HG03469 (cell line): ENCODE measurements around the gene ACP4.

ENCODE experiments used
- ATAC-seq: cut with Tn5 transposase; IDR thresholded peaks from one replicate; pipeline ENCODE4 v1.9.1; 2021; ENCODE audit warnings: mild to moderate bottlenecking, moderate library complexity, moderate number of reproducible peaks; ENCODE audit not compliant: unreplicated experiment

ACP4 gene

DNA sequence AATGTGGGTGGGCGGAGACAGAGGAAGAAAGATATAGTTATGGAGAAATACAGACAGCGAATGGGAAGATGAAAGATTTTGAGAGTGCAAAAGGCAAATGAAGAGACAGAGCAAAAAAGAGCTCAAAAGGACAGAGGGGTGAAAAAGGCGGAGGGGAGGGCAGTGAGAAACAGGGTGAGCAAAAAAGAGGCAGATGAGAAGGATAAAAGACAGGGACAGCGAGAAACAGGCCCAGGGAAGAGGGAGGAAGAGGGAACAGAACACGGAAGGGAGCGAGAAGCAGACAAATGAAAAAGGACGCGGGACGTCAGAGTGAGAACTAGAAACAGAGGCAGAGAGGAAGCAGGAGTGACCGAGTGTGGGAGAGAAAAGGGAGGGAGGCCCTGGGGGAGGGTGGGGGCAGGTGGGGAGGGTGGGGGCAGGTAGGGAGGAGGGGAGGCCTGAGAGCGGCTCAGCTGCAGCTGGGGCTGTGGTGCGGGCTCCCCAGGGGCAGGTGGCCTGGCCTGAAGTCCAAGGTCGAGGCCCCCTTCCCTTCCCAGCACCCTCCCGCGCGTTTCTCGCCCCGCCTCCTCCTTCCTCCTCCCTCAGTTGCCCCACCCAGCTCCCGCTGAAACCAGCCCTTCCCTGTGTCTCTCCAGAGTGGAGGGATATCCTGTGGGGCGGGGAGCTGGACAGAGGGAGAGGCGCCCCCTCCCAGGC is 30.5 kb downstream of the ACP4 start:
- no peak for ATAC-seq

DNA sequence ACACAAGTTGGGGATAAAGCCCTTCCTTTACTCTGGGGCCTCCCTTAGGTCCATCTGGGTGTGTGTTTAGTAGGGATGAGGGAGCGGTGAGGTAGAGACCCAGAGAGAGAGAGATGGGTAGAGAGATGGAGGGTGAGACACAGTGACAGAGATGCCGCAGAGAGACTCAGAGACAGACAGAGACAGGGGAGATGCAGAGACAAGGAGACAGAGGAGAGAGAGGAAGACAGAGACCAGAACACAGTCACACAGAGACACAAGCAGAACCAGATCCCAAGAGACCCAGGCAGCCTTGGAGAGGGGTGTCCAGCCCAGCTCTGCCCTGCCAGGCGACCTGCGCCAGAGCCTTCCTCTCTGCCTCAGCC is 31.0 kb downstream of the ACP4 start:
- no peak for ATAC-seq

DNA sequence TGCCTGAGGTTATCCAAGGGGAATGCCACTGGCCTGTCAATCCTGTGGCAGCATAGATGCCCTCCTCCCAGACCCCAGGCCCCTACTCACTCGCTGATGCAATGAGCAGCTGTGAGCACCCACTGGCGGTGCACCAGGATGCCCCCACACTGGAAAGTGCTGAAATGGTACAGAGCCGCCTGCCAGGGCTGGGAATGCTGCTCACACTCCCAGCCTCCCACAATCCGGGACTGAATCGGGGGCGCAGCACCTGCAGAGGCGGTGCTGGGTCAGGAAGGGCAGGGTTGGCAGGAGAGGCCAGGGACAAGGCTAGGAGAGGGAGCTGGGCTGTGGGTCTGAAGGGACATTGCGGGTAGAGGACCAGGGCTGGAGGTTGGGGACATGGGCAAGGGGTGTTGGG is 31.4 kb downstream of the ACP4 start:
- ATAC-seq = no peak

DNA sequence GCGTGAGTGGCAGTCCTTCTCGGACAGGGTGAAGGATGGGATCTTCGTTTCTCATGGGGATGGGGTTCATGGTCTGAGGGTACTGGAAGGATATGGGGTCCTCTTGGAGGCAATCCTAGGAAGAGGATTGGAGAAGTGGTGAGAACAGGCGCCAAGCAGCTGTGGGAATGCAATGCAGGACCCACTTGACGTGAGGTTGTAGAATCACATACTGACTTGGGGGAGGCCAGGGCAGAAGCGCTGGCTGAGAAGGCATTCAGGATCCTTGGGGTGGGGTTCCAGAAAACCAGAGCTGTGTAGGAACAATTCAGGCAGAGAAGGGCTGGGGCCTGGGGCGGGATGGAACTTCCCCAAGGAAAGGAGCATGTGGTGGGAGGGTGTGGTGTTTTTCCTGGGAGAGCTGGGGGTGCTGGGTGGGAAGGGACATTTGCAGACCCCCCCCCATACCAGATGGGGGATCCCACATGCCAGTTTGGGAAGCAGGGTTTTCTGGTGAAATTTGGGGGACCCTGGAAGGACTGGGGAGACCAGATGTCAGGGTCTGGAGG is 32.5 kb downstream of the ACP4 start:
- ATAC-seq = no peak

DNA sequence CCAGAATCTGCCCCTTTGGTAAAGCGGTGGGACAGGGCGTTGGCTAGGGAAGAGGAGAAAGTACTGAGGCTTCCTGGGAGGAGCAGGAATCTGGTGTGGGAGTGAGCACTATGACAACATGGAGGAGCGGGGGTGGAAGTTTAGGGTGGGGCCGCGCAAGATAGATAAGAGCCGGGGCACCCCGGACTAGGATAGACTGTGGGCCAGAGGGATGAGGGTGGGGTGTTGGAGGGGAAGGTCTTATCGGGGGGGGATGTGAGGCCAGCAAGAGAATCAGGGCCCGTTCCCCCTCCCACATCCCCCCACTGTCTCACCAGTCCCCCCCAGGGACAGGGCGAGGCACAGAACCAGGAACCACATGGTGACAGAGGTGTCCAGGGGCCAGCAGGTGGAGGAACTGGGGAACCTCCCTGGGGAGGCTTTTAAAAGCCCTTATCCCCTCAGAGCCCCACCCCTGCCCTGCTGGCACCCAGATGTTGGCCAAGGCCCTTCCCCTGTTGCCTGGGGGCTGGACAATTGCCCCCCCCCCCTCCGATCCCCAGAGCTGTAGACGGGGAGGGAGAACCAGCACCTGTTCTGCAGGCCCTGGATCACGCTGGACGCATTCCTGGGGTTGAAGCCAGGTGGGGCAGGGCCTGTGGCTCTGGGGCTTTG is 33.3 kb downstream of the ACP4 start, which contains the start of gene KLK1:
KLK1 (minus strand) TSS at position 399 of the 654 bp plus-strand sequence; CDS start at position 360, 39 bp downstream.
- ATAC-seq = no peak

DNA sequence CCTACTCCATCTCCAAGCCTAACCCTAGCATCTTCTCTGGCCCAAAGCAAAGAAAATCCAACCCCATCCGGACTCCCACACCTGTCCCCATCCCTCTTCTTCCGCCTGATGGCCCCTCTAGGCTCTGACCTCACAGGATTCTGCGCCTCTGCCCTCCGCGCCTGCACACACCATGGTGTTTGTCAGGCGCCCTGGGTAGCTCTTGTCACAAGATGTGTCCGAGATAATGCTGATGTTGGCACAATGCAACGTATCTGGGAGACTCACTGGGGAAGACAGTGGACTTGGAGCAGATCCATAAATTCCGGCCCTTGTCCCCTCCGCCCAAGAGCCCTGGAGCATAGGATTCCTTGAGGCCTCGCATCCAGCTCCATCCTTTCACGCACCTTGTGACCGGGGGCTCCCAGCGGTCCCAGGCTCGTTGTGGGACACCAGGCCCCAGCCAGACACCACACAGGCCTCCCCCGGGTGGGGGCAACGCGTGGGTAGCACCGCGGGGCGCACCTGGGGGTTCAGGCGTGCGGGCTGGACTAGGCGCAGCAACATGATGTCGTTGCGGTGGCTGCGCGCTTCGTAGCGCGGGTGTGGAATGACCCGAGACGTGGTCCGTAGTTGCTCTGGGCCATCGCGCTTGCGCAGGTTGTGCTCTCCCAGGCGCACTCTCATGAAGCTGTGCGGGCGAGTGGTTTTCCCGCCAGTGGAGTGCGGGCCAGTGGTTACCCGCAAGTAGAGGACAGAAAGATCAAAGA is 36.5 kb downstream of the ACP4 start:
- ATAC-seq = no peak

DNA sequence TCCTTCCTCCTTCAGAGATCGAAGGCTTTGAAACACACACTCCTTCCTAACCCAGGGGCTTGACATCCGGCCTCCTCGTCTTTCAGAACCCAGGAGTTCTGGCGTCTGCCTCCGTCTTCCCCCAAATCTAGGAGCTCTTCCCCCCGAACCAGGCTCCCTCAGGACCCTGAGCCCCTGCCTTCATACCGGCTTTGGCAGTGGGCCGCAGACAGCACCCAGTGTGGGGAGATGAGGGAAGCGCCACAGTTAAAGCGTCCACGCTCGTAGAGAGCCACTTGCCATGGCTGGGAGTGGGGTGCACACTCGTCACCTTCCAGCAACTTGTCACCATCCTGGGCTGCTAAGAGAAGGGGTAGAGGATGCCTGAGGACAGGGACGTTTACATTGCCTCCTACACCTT is 37.3 kb downstream of the ACP4 start:
- ATAC-seq = no peak

DNA sequence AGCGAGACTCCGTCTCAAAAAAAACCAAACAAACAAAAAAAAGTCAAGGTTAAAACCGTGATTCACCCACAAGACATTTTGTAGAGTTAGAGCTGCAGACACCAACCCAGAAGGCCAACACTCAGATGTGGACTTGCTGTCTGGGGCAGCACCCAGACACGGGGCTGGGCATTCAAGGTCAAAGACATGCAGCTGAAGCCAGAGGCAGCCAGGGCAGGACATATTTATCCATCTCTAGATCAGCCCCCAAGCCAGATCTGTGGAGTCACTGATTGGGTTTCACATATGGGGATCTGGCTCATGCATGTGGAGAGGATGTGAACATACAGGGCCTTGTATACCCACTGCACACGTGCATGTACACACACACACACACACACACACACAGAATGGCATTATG is 39.6 kb downstream of the ACP4 start:
- ATAC-seq = no peak

DNA sequence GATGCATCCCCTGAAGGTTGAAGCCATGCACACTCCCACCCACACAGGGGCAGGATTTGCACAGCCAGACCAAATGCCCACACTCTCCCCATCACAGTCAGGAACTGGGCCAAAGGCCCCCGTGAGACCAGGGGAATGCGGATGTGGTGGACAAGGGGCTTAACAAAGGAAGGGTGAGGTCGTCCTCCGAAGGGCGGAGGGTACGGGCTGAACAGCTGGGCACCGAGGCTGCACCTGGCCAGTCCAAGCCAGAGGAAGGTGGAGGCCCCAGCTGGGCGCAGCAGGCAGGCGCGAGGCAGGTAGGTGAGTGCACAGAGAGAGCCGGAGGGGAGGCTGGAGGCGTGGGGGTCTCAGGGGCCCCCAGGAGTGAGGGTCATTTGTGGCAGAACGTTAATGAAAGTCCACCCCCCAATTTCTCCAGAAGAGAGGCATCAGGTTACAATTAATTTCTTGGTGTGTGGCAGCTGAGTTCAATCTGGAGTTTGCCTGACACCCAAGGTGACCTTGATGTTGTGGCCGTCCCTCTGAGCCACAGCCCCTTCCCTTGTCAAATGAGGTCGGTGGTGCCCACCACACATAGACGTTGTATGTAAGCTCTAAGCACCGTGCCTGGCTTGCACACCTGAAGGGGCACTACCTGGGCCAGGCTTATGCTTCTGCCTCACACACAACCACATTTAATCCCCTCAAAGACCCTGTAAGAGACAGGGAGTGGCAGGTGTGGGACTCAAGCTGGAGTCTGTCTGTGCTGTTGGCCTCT is 40.2 kb downstream of the ACP4 start:
- no peak for ATAC-seq

DNA sequence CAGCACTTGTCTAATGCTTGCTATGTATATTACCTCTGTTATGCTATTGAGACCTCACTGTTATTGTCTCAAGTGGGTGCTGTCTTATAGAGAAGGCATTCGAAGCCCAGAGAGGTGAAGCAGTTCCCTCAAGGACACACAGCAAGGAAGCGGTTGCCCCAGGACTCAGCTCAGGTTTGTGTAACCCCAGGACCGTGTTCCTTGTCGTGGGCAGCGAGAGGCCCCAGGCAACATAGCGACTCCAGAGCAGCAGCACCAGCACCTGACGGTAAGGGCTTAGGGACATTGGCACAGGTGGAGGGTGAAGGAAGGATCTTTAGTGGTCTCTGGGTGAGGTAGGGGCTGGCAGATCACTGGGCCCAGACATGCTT is 40.8 kb downstream of the ACP4 start:
- no peak for ATAC-seq

DNA sequence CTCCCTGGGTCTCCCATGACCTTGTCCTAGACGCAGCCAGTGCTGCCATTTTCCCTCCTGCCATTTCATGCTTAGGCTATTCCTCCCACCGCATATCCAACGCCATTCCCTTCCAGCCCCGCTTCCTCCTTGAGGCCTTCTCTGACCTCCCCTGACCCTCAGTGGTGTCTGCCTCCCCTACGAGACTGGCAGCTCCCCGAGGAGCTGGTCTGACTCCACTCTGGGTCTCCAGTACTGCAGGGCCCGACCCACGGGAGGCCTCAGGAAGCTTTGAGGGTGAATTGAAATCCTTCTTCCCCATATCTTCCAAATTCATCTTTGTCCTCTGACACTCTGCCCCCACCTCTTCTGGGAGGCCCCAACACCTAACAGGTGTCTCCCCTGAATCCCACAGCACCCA is 42.5 kb downstream of the ACP4 start:
- no peak for ATAC-seq

DNA sequence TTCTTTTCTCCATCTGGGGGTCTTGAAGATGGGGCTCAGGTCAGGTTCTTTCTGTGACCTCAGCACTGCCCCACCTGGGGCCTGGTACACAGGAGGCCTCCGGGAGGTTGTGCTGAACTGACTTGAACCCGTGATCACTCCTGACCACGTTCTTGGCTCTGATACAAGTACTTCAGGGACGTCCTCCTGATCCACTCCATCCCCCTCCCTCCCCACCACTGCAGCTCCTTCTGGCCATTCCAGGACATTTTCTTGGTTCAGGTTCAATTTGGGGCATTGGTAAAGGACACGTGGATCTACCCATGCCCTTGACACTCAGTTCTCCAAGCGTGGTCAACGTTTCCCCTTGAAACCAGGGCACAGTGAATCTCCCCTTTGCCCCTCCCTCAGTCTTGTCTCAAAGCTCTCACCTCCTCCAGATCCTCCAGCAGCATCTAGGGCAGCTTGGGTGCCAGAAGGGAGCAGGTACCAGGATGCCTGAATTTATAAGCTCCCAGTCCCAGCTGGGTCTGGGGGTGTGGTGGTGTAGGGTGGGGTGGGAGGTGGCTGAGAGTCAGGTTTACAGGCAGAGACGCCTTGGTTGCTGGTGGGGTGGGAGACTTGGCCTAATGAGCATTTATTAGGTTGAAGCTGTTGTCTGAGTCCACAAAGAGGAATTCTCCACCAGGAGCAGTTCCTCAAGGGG is 43.0 kb downstream of the ACP4 start, which contains the start of gene KLK15:
KLK15 (minus strand) TSS at position 458 of the 685 bp plus-strand sequence. CDS start 2,082 bp downstream, outside the sequence.
- no peak for ATAC-seq

DNA sequence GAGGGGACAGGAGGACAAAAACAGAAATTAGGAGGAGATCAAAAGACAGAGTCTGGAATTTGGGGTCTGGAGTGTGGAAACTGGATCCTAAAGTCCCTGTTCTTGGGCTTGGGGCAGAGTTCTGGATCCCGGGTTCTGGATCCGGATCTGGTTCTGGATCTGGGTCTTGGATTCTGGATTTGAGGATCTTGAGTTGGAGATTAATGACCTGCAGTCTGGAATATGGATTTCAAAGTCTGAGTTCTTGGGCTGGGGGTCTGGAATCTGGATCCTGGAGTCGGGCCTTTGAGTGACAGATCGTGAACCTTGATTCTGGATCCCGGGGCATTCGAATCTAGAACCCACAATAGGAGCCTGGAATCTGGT is 43.6 kb downstream of the ACP4 start:
- no peak for ATAC-seq

DNA sequence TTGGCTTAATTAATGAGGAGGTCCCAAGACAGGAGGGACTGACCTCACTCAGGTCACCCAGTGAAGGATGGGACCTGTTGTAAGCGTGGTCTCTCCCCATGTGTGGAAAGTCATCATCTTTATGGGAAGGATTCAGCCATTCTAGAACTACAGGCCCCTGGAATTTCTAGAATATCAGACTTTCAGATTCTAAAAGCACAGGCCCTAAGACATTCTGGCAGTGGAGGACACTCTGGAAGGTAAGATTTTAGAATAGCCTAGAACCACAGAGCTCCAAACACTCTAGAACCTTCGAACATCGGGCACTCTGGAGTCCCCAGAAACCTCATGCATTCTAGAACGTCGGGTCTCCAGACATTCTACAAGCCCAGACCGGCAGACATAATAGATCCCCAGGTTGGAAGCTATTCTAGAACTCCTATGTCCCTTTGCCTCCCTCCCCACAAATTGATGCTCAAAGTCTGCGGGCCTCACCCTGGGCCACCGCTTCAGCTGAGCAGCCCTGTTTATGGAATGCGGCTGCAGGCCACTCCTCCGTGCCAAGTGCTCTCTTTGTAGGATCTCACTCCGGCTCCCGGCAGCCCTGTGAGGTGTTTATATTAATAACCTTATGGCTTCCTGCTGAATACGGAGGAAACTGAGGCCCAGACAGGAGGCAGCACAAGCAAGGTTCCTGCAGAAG is 45.0 kb downstream of the ACP4 start:
- ATAC-seq = no peak

DNA sequence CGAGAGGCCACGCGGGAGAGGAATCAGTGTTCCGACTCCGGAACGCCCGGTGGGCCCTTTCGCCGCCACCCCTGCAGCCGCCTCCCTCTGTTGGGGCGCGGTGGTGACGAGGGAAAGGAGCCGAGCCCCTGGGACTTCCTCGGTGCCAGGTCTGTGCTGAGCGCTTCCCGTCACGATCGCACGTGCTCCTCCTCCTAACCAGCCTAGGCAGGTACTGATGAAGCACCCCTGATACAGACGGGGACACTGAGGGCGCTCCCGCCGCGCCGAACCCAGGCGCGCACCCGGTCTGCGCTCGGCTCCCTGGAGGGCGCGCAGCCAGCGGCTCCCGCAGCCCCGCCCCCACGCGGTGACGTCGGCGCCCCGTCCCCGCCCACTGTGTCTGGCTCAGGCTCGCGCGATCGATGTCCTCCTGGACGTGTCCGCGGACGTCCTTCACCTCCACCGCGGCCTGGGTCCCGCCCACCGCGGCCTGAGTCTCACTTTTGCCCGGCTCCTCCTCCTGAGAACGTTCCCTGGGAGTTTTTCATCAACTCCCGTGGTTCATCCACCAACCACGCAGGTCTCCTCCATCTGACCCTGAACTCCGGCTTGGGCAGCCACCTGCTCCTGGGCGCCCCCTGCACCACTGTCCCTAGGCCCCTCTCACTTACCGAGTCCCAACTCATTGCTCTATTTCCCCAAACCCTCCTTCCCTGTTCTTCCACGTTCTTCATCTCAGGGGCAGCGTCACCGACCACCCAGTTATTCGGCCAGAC is 45.7 kb downstream of the ACP4 start:
- ATAC-seq = no peak

DNA sequence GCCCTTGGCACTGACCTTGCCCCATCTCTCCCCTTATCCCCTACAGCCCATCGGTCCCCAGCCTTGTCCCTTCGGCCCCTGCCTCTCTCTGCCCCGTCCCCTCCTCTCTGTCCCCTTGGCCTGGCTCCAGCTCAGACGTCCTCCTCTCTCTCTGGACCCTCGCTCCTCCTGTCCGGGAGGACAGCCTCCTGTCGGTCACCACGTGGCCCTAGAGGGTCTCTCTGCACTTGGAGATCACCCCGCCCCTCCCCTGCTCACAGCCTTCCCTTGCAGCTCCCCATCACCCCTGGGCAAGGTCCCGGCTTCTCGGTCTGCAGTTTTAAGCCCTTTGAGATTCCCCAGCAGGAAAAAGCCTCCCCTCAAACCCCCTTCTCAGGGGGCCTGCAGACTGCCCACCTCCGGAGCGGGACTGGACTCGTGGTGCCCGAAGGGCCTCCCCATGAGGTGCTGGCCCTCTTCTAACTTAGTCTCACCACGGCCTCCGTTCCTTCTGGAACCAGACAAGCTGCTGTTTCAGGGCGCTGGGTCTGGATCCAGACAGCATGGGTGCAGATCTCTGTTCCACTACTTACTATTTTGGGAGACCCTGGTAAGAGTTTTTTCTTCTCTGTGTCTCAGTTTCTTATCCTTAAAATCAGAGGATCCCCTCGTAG is 46.5 kb downstream of the ACP4 start:
- no peak for ATAC-seq

DNA sequence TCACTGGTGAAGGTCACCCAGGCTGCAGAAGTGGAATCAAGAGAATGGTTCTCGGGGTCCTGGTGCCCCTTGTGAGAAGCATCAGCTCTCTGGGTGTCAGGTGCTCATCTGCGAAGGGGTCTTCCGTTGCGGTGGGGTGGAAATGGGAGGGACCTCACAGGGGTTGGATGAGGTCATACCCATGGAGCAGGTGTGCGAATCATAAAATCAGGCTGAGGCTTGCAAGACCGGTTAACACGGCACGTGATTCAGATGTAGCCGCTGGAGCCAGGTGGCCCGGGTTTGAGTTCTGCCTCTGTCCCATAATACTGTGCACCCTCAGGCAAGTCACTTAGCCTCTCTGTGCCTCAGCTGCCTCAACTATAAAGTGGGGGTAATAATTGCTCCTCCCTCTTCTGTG is 47.1 kb downstream of the ACP4 start:
- no peak for ATAC-seq

DNA sequence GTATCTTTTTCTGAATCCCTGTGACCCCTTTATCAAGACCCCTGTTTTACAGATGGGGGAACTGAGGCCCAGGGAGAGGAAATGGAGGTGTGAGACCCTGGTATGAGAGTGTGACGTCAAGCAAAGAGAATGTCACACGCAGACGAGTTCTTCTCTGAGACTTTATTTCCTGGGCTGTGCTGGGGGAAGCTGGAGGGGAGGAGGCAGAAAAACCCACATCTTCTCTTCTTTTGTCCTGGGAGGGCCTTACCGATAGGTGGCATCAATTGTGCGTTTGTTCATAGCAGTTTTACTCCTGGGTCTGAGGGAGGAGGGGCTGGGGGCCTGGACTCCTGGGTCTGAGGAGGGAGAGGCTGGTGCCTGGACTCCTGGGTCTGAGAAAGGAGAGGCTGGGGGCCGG is 48.0 kb downstream of the ACP4 start:
- ATAC-seq = no peak
